ENCODE results near the gene SEPTIN5. TPM values are rescaled to one million over a fixed set of nuclear protein-coding genes. Genes with fewer than 3 reads are reported as not detected.

SEPTIN5 gene
- total RNA-seq, 1 donor from 2014 or later = 7.3 TPM

DNA sequence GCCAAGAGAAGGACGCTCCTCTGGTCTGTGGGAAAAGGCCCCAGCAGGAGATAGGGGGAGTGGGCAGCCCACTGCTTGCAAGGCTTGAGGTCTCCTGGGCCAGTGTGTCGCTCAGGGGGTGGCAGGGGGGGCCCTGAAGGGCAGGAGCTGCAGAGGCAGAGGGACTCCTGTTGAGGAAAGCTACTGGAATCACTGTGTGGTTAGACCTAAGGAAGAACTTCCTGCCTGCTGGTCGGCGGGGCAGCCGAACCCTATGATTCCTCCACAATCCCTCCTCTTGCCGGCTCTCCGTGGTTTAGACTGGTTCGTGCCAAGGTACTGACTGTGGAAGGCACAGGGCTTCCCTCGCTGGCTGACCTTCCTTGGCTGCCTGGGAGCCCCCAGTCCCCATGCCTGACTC is 15.2 kb downstream of the SEPTIN5 start:
- H3K4me1 Mint-ChIP-seq (ENCODE audit: low read depth, unreplicated experiment) = no peaks in the 10 kb centered on the region
- H3K27ac Mint-ChIP-seq (ENCODE audit: unreplicated experiment) = no peak overlapping the region
- no peaks in the 10 kb centered on the region for H3K79me2 ChIP-seq (ENCODE audit: insufficient read depth, low read length)
- H3K27me3 Mint-ChIP-seq (ENCODE audit: low read depth, unreplicated experiment) = peaks cover 53% of the 10 kb centered on the region
- TF ChIP-seq, protein P1, sequence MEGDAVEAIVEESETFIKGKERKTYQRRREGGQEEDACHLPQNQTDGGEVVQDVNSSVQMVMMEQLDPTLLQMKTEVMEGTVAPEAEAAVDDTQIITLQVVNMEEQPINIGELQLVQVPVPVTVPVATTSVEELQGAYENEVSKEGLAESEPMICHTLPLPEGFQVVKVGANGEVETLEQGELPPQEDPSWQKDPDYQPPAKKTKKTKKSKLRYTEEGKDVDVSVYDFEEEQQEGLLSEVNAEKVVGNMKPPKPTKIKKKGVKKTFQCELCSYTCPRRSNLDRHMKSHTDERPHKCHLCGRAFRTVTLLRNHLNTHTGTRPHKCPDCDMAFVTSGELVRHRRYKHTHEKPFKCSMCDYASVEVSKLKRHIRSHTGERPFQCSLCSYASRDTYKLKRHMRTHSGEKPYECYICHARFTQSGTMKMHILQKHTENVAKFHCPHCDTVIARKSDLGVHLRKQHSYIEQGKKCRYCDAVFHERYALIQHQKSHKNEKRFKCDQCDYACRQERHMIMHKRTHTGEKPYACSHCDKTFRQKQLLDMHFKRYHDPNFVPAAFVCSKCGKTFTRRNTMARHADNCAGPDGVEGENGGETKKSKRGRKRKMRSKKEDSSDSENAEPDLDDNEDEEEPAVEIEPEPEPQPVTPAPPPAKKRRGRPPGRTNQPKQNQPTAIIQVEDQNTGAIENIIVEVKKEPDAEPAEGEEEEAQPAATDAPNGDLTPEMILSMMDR (IDR thresholded peaks at IDR 0.05; ENCODE audit: insufficient read depth, low read depth, low read length) = no peak
- TF ChIP-seq EZH2 (IDR thresholded peaks at IDR 0.05; ENCODE audit: insufficient read depth, low read length) = no peak
- no peak overlapping the region for H3K4me2 ChIP-seq (ENCODE audit: low read length)
- H2AFZ ChIP-seq (ENCODE audit: low read depth, low read length) = no peak overlapping the region
- peaks cover 2% of the 10 kb centered on the region for H3K9me3 Mint-ChIP-seq (ENCODE audit: unreplicated experiment)
- H3K27me3 ChIP-seq (ENCODE audit: insufficient read depth, low read length) = peaks cover 3% of the 10 kb centered on the region
- H3K9ac ChIP-seq (ENCODE audit: low read length) = no peak overlapping the region
- H3K36me3 ChIP-seq (ENCODE audit: insufficient read depth, low read length) = no peaks in the 10 kb centered on the region
- H3K4me1 ChIP-seq (ENCODE audit: insufficient read depth, low read length) = no peaks in the 10 kb centered on the region
- peaks cover 6% of the 10 kb centered on the region for H4K20me1 ChIP-seq (ENCODE audit: insufficient read depth, low read length)
- H3K4me3 ChIP-seq (ENCODE audit: insufficient read depth, low read depth, low read length) = no peak overlapping the region
- no peak overlapping the region for H3K4me3 Mint-ChIP-seq (ENCODE audit: unreplicated experiment)
- FAIRE-seq (no peak), DNase-seq (ENCODE audit: low read depth) (no peak)
- H3K9me3 ChIP-seq (ENCODE audit: insufficient read depth, low read depth, low read length) = no peaks in the 10 kb centered on the region
- no peaks in the 10 kb centered on the region for H3K36me3 Mint-ChIP-seq (ENCODE audit: low read depth, unreplicated experiment)
- no peak overlapping the region for H3K27ac ChIP-seq (ENCODE audit: low read depth, low read length)

DNA sequence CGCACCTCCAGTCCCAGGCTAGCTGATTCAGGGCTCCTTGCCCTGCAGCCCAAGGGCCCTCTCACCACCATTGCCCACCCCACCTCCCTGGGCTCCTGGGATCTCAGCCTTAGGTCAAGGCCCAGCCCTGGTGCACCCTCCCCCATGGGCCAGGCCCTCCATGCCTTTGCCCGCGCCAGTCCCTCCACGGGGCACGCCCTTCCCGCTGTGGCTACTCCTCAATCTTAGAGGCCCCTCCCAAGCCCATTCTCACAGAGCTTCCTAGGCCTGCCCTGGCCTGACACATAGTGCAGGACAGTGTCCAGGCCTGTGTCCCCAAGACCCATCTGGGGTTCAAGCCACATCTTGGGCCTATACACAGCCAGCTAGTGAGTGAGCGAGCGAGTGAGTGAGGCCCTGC is 15.9 kb downstream of the SEPTIN5 start:
- H3K4me2 ChIP-seq (ENCODE audit: low read length) = peak overlapping the region; percentile 84
- no peaks in the 10 kb centered on the region for H3K36me3 ChIP-seq (ENCODE audit: insufficient read depth, low read length)
- H3K9me3 ChIP-seq (ENCODE audit: insufficient read depth, low read depth, low read length) = no peaks in the 10 kb centered on the region
- H3K27me3 ChIP-seq (ENCODE audit: insufficient read depth, low read length) = no peaks in the 10 kb centered on the region
- H3K27me3 Mint-ChIP-seq (ENCODE audit: low read depth, unreplicated experiment) = peaks cover 52% of the 10 kb centered on the region
- no peaks in the 10 kb centered on the region for H3K36me3 Mint-ChIP-seq (ENCODE audit: low read depth, unreplicated experiment)
- H3K79me2 ChIP-seq (ENCODE audit: insufficient read depth, low read length) = no peaks in the 10 kb centered on the region
- peak overlapping the region; percentile 55 for H3K9ac ChIP-seq (ENCODE audit: low read length)
- H3K4me1 ChIP-seq (ENCODE audit: insufficient read depth, low read length) = no peaks in the 10 kb centered on the region
- peaks cover 2% of the 10 kb centered on the region for H3K9me3 Mint-ChIP-seq (ENCODE audit: unreplicated experiment)
- FAIRE-seq = no peak
- no peak overlapping the region for H3K27ac ChIP-seq (ENCODE audit: low read depth, low read length)
- no peak overlapping the region for H3K27ac Mint-ChIP-seq (ENCODE audit: unreplicated experiment)
- no peak for TF ChIP-seq EZH2 (IDR thresholded peaks at IDR 0.05; ENCODE audit: insufficient read depth, low read length)
- no peaks in the 10 kb centered on the region for H3K4me1 Mint-ChIP-seq (ENCODE audit: low read depth, unreplicated experiment)
- no peak overlapping the region for H3K4me3 ChIP-seq (ENCODE audit: insufficient read depth, low read depth, low read length)
- H3K4me3 Mint-ChIP-seq (ENCODE audit: unreplicated experiment) = no peak overlapping the region
- DNase-seq (ENCODE audit: low read depth) = no peak
- peak overlapping the region; percentile 75 for H2AFZ ChIP-seq (ENCODE audit: low read depth, low read length)
- no peaks in the 10 kb centered on the region for H4K20me1 ChIP-seq (ENCODE audit: insufficient read depth, low read length)

DNA sequence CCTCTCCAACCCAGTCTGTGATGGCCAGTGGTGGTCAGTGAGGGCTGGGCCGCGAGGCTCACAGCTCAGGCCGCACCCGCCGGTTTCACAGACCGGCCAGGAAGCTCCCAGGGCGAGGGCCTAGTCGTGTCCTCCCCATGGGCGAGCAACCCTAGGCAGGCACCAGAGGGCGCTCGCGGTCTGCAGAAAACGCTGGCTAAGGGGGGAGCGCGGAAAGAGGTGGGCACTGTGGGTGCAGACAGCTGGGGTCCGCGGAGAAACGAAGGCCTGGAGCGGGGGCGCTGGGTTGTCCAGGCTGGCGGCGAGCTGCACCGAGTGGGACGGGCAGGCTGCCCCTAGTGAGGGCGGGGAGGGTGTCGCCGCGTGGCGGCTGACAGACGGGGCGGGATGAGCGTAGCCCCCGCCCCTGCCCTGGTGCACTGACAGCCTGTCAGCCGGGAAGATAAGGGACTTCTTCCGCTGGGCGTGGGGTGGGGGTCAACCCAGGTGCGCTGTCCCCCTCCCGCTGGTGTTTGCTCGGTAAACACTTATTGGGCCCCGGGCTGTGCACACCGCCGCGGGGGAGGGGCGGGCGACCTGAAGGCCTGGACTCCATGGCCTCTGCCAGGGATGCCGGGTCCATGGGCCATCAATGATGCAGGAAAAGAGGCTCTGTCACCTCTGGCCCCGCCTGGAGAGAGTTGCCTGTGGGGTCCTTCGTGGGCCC is 16.5 kb downstream of the SEPTIN5 start:
- no peak overlapping the region for H3K27ac ChIP-seq (ENCODE audit: low read depth, low read length)
- no peaks in the 10 kb centered on the region for H3K36me3 Mint-ChIP-seq (ENCODE audit: low read depth, unreplicated experiment)
- no peak for TF ChIP-seq EZH2 (IDR thresholded peaks at IDR 0.05; ENCODE audit: insufficient read depth, low read length)
- TF ChIP-seq, protein P1 (IDR thresholded peaks at IDR 0.05; ENCODE audit: insufficient read depth, low read depth, low read length) = peak; percentile 54
- peaks cover 2% of the 10 kb centered on the region for H3K9me3 Mint-ChIP-seq (ENCODE audit: unreplicated experiment)
- H3K27me3 Mint-ChIP-seq (ENCODE audit: low read depth, unreplicated experiment) = peaks cover 54% of the 10 kb centered on the region
- H3K4me1 Mint-ChIP-seq (ENCODE audit: low read depth, unreplicated experiment) = no peaks in the 10 kb centered on the region
- H4K20me1 ChIP-seq (ENCODE audit: insufficient read depth, low read length) = no peaks in the 10 kb centered on the region
- peak overlapping the region; percentile 75 for H2AFZ ChIP-seq (ENCODE audit: low read depth, low read length)
- no peaks in the 10 kb centered on the region for H3K27me3 ChIP-seq (ENCODE audit: insufficient read depth, low read length)
- H3K9ac ChIP-seq (ENCODE audit: low read length) = peak overlapping the region; percentile 55
- peak; percentile 33 for DNase-seq (ENCODE audit: low read depth)
- no peak for FAIRE-seq
- peak overlapping the region; percentile 51 for H3K4me3 ChIP-seq (ENCODE audit: insufficient read depth, low read depth, low read length)
- no peaks in the 10 kb centered on the region for H3K4me1 ChIP-seq (ENCODE audit: insufficient read depth, low read length)
- H3K4me3 Mint-ChIP-seq (ENCODE audit: unreplicated experiment) = peak overlapping the region; percentile 68
- H3K36me3 ChIP-seq (ENCODE audit: insufficient read depth, low read length) = no peaks in the 10 kb centered on the region
- no peaks in the 10 kb centered on the region for H3K79me2 ChIP-seq (ENCODE audit: insufficient read depth, low read length)
- H3K9me3 ChIP-seq (ENCODE audit: insufficient read depth, low read depth, low read length) = no peaks in the 10 kb centered on the region
- peak overlapping the region; percentile 84 for H3K4me2 ChIP-seq (ENCODE audit: low read length)
- no peak overlapping the region for H3K27ac Mint-ChIP-seq (ENCODE audit: unreplicated experiment)

Measured in astrocyte (in vitro differentiated cells and primary cell).